HG03280 (cell line): ENCODE results near the gene TMEM138.

Experiments
- ATAC-seq: cut with Tn5 transposase; IDR thresholded peaks from one replicate; pipeline ENCODE4 v1.9.1; 2021; ENCODE audit warnings: mild to moderate bottlenecking, moderate library complexity; ENCODE audit not compliant: unreplicated experiment

TMEM138 gene

GRCh38 chr11:61361741-61362541 is at the start of gene TMEM138, which contains the start of gene CYB561A3:
Gene TMEM138, plus strand, starts transcription at chr11:61362374. Its CDS starts 2,017 bp downstream, at chr11:61364391.
Gene CYB561A3, minus strand, starts transcription at chr11:61361882. Its CDS starts 5,169 bp downstream, at chr11:61356713.
- ATAC-seq = peak; percentile 90

GRCh38 chr11:61315260-61315659 is 46.9 kb upstream of the TMEM138 start:
- ATAC-seq = no peak

GRCh38 chr11:61325649-61326414 is 36.3 kb upstream of the TMEM138 start:
- no peak for ATAC-seq

GRCh38 chr11:61327669-61328071 is 34.5 kb upstream of the TMEM138 start:
- ATAC-seq = no peak

GRCh38 chr11:61328351-61328750 is 33.8 kb upstream of the TMEM138 start:
- no peak for ATAC-seq

GRCh38 chr11:61329871-61330270 is 32.3 kb upstream of the TMEM138 start:
- ATAC-seq = no peak

GRCh38 chr11:61331651-61332050 is 30.5 kb upstream of the TMEM138 start:
- no peak for ATAC-seq

- peak; percentile 4 for ATAC-seq
Measured at GRCh38 chr11:61332281-61332796, 29.8 kb upstream of the TMEM138 start.

- ATAC-seq = peak; percentile 92
Measured at GRCh38 chr11:61332797-61333549, 29.2 kb upstream of the TMEM138 start, which contains the start of the genes DDB1 and TKFC. Gene DDB1, minus strand, starts transcription at chr11:61333105. Its CDS starts 137 bp downstream, at chr11:61332968. Gene TKFC, plus strand, starts transcription at chr11:61333228. Its CDS starts 1,501 bp downstream, at chr11:61334729.

- ATAC-seq = no peak
Measured at GRCh38 chr11:61333550-61334433, 28.4 kb upstream of the TMEM138 start.

GRCh38 chr11:61334434-61335354 is 27.5 kb upstream of the TMEM138 start:
- ATAC-seq = no peak

- ATAC-seq = no peak
Measured at GRCh38 chr11:61335355-61335710, 26.8 kb upstream of the TMEM138 start.

GRCh38 chr11:61336171-61336935 is 25.8 kb upstream of the TMEM138 start:
- ATAC-seq = peak; percentile 40

GRCh38 chr11:61337706-61338470 is 24.3 kb upstream of the TMEM138 start:
- ATAC-seq = no peak

GRCh38 chr11:61338783-61339489 is 23.2 kb upstream of the TMEM138 start:
- no peak for ATAC-seq

- no peak for ATAC-seq
Measured at GRCh38 chr11:61339490-61339878, 22.7 kb upstream of the TMEM138 start.

GRCh38 chr11:61340979-61341378 is 21.2 kb upstream of the TMEM138 start:
- no peak for ATAC-seq
